Mucosa of stomach (tissue), 1 donor: ENCODE measurements around the gene RIPK3.

Source experiments
- H3K27me3 ChIP-seq: one replicate; pipeline ENCODE4 v1.7.0; 2013; ENCODE audit warnings: mild to moderate bottlenecking, low read length; ENCODE audit not compliant: control insufficient read depth, insufficient read depth
- H3K36me3 ChIP-seq: one replicate; pipeline ENCODE4 v1.7.0; 2013; ENCODE audit warnings: low read length; ENCODE audit not compliant: control insufficient read depth, insufficient read depth
- H3K4me1 ChIP-seq: one replicate; pipeline ENCODE4 v1.7.0; 2013; ENCODE audit warnings: mild to moderate bottlenecking, low read length; ENCODE audit not compliant: control insufficient read depth, insufficient read depth
- H3K4me3 ChIP-seq: one replicate; pipeline ENCODE4 v1.7.0; 2013; ENCODE audit warnings: low read length
- H3K9ac ChIP-seq: one replicate; pipeline ENCODE4 v1.7.0; 2013; ENCODE audit warnings: mild to moderate bottlenecking, low read length, moderate library complexity
- H3K9me3 ChIP-seq: one replicate; pipeline ENCODE4 v1.7.0; 2013; ENCODE audit warnings: mild to moderate bottlenecking, low read length, moderate library complexity; ENCODE audit not compliant: control insufficient read depth
- donor health status: Pancreatic carcinoma.

RIPK3 gene

GRCh38 chr14:24286996-24287395, 52.8 kb downstream of the RIPK3 start:
- Histone ChIP-seq H3K27me3 (no peaks in the 10 kb centered on the region), H3K4me3 (no peak overlapping the region), H3K4me1 (no peaks in the 10 kb centered on the region), H3K9me3 (no peaks in the 10 kb centered on the region), H3K36me3 (peaks cover 3% of the 10 kb centered on the region), H3K9ac (no peak overlapping the region)
